Hematopoietic multipotent progenitor cell treated with erythropoietin and hydrocortisone succinate and interleukin-3 and kit ligand, for 6 days (in vitro differentiated cells): Measurements from ENCODE around the gene UBTFL1.
"Not testable (repeated sequence)": the region's sequence is repeated elsewhere in the genome, so short reads cannot be mapped to it uniquely, and the experiment has no call there.

Experiments
- DNase-seq: peaks from one replicate; pipeline ENCODE4 v3.0.0-alpha.2; 2015

Gene UBTFL1

GRCh38 chr11:90085650-90086049 is at the start of gene UBTFL1:
Gene UBTFL1, plus strand, starts transcription at chr11:90085950. Its CDS starts 0 bp downstream, at chr11:90085950.
- not testable (repeated sequence) for DNase-seq

DNA sequence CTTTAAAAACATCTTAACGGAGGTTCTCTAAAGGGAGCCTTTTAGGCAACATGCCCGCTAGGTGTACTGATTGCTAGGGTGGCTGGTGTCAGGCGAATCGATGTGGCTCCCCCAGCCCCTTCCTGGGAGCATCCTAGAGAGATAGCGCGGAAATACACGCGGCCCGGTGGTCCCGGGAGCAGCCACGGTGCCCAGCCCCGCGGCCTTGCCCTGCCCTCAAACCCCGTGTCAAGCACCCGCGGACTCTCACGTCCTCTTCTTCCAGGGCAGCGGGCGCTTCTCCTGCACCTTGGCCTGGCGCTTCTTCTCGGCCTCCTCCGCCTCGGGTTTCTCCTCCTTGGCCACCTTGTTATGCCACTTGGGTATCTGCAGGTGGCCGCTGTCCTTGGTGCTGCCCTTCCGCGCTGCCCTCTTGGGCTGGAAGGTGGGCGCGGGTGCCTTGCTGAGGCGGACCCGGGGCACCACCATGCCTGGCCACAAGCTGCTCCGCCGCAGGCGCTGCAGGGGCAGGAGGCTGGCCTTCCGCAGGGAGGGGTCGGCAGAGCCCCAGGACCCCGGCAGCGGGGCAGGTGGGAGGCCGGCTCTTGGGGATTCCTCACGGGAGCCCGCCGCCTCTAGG is 34.0 kb upstream of the UBTFL1 start:
- DNase-seq: not testable (repeated sequence)

DNA sequence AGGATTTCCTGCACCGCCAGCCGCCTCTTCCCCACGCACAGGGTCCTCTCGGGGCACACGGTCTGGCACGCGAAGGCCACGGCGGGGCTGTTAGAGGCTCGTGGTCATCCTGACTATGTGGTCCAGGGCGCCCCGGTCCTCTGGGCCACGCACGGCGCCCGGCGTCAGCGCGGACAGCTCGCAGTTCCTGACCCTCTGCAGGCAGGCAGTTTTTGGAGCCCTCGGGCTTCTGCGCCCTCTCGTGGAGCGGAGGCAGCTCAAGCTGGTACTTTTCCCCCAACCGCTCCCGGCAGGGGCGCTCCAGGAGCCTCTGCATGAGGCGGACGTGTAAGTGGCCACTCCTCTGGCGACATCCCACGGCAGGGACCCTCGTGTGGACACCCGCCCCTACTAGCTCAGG is 33.4 kb upstream of the UBTFL1 start:
- DNase-seq: not testable (repeated sequence)

DNA sequence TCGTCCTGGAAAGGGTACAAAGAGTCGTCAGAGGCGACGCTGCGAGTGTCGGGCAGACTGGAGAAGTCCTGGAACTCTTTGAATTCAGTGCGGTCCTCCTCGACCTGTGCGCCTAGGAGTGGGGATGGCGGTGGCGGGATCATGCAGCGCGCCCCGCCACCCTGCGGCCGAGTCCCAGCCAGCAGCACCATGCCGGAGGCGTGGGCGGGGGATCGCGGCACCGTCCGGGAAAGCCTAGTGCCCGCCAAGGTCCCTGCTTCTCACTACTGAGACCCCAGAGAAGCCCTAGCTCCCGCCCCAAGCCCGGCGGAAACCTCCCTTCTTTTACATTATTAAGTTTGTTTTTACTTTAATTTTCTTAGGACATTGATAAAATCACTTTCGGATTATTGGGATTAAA is 32.2 kb upstream of the UBTFL1 start:
- DNase-seq: not testable (repeated sequence)

DNA sequence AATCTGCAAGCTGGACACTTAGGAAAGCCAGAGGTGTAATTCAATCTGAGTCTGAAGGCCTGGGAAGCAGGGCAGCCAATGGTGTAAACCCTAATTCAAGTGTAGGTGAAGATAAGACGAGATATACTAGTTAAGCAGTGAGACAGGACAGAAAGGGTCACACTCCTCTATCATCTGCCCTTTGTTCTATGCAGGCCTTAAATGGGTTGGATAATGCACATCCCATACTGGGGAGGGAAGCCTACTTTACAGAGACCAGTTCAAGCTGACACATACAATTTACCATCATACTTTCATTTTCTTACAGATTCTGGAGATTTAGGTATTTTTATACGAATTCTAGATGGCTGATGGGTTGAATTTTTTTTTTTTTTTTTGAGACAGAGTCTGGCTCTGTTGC is 3.0 kb downstream of the UBTFL1 start:
- not testable (repeated sequence) for DNase-seq

DNA sequence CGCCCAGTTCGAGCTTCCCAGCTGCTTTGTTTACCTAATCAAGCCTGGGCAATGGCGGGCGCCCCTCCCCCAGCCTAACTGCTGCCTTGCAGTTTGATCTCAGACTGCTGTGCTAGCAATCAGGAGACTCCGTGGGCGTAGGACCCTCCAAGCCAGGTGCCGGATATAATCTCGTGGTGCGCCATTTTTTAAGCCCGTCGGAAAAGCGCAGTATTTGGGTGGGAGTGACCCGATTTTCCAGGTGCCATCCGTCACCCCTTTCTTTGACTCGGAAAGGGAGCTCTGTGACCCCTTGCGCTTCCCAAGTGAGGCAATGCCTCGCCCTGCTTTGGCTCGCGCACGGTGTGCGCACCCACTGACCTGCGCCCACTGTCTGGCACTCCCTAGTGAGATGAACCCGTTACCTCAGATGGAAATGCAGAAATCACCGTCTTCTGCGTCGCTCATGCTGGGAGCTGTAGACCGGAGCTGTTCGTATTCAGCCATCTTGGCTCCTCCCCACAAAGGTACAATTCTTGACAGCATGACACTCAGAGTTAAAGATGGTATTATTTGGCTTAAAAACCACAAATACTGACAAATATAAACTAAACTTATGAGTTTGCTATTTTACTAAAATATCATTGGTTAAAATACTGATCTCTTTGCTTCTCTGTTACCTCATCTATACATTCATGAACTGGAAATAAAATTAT is 9.6 kb downstream of the UBTFL1 start:
- DNase-seq: not testable (repeated sequence)

GRCh38 chr11:90098261-90098660 is 12.5 kb downstream of the UBTFL1 start:
- not testable (repeated sequence) for DNase-seq

GRCh38 chr11:90100431-90100830 is 14.7 kb downstream of the UBTFL1 start:
- no peak for DNase-seq

DNA sequence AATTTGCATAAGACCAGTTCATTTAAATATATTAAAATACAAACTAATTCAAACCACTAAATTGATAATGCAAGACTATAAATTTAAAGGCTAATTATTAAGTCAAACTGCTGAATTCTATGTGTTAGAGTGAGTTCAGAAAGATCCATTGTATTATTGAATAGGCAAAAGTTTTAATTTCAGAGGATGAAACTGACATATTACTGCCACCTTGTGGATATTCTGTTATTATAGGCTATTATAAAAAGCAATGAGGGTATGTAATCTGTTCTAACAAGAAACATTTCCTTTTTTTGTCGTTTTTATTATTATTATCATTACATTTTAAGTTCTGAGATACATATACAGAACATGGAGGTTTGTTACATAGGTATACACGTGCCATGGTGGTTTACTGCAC is 27.8 kb downstream of the UBTFL1 start:
- peak; percentile 20 for DNase-seq

DNA sequence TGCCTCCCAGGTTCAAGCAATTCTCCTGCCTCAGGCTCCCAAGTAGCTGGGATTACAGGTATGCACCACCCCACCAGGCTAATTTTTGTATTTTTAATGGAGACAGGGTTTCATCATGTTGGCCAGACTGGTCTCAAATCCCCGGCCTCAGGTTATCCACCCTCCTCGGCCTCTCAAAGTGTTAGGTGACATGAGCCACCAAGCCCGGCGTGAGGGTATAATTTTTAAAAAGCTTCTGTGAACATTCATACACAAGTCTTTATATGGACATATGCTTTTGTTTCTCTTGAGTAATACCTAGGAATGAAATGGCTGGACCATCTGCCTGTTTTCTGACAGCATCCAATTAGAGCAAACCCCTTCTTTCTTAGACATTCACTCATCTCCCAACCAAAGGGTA is 34.4 kb downstream of the UBTFL1 start:
- DNase-seq: no peak

DNA sequence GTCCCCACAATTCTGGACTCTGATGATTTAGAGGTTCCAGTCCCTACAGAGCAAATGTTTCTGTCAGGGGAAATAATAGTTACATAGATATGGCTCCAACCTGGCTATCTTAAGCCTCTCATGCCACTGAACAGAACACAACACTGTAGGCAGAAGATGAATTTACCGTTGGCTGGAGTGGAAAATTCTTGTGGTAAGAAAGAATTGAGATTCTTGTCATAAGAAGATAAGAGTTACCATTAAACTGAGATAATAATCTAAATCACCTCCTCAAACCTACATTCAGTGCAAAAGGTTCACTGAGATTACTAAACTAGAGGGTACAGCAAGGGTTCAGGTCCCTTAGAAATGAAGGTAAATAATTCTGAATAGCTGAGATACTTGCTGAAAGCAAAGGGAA is 38.6 kb downstream of the UBTFL1 start:
- DNase-seq: no peak

DNA sequence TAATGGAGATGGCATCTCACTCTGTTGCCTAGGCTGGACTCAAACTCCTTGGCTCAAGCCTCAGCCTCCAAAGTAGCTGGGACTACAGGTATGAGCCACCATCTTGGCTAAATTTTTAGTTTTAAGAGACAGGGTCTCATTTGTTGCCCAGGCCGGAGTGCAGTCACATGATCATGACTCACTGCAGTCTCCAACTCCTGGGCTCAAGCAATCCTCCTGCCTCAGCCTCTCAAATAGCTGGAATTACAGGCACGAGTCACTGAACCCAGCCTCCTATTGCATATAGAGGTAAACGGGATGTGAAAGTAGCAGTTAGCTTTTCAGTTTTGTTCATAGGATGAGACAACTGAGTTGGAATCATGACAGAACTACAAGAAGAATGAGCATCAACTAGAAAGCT is 39.2 kb downstream of the UBTFL1 start:
- no peak for DNase-seq

DNA sequence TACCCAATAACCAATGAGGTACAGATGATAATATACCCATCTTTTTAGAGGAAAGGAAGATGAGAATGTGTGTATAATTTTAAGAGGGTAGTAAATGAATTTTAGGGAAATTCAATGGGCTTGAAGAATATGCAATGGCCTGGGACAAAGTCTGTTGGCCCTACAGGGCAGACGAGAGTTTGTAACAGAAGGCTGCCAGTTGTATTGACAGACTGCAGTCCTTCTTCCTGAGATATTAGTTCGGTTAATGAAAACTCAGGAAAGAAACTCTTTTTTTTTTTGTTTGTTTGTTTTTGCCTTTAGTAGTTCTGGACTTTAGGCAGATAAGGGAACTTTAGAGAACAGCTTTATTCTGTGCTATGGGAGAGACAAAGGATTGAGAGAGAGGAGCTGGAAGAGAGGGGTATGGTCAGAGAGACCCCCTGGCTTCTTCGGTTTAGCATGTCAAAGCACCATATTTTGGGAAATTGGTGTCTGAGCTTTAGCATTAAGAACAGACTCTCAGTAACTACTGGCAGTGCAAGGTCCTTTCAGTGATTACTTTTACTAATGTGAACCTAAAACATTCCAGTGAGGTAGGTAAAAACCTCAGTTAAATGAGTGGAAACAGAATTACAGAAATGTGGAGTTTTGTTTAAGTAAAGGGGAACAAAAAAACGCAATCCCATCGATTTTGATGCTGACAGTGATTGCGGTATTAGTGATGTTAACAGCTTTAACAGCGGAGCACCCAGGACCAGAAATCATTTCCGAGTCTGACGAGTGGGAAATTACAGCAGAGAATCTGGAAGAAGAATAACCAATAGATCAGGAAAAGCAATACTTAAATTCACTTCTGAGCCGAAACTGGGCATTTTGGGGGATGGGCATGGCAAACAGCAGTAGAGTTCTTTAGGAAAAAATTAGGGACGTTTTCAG is 48.1 kb downstream of the UBTFL1 start:
- DNase-seq: no peak

DNA sequence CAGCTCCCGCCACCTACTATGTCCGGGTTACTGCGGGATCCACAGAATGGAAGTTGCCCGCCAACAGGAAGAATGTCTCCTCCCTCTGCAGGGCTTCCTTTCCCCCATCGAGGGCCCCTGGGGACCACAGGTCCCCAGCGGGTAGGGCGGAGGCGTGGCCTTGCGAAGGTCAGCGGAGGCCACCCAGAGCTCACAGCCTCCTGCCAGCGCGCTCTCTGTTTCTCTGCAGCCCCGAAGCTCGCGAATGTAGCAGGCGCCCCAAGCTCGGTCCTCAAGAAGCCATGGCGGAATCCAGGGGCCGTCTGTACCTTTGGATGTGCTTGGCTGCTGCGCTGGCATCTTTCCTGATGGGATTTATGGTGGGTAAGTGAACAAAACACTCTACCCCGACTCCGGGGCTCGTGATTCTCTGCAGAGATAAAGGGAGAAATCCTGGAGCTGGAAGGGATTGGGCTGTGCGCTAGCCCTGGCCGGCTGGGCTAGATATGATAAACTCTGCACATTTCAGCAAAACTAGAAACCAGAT is 48.8 kb downstream of the UBTFL1 start, which contains the start of gene NAALAD2:
TSS of gene NAALAD2 (plus strand) at position 186 of the 526 bp plus-strand sequence. CDS start at position 282, 96 bp downstream.
- DNase-seq: peak; percentile 13

- DNase-seq: no peak
Measured at GRCh38 chr11:90135016-90135415, 49.3 kb downstream of the UBTFL1 start.
